Measurements from ENCODE around the gene PFN3. TPM values are rescaled to one million over a fixed set of nuclear protein-coding genes. Genes with fewer than 3 reads are reported as not detected.
A peak's percentile ranks its signal among the peaks of the same experiment; 100 is the strongest.

PFN3 gene
- total RNA-seq, 2 donors from 2014 or later, result not detected

GRCh38 chr5:177447066-177447610 is 46.7 kb upstream of the PFN3 start:
- no peak overlapping the region for H3K27ac ChIP-seq
- H3K4me1 ChIP-seq (ENCODE audit: control insufficient read depth in 1 of 2, low read depth in 2 of 2), result peaks cover 20 to 27% of the 10 kb centered on the region in 2 donors
- no peak for TF ChIP-seq CTCF (IDR thresholded peaks at IDR 0.05)
- ATAC-seq (ENCODE audit: insufficient number of reproducible peaks, low FRiP score, low read depth) (no peak), DNase-seq (ENCODE audit: low spot score) (no peak)
- peaks cover 4% of the 10 kb centered on the region for H3K36me3 ChIP-seq
- H3K4me3 ChIP-seq, result peak overlapping the region; percentile 83
- H3K27me3 ChIP-seq (replicated peaks; ENCODE audit: insufficient read depth), result no peaks in the 10 kb centered on the region
- no peaks in the 10 kb centered on the region for H3K9me3 ChIP-seq

- peak within 1 kb of the TSS; percentile 83 for H3K4me3 ChIP-seq
- peaks cover 11% of the 10 kb centered on the region for H3K36me3 ChIP-seq
- peaks cover 20 to 27% of the 10 kb centered on the region in 2 donors for H3K4me1 ChIP-seq (ENCODE audit: control insufficient read depth in 1 of 2, low read depth in 2 of 2)
- no peaks in the 10 kb centered on the region for H3K27me3 ChIP-seq (replicated peaks; ENCODE audit: insufficient read depth)
- no peak within 1 kb of the TSS for H3K27ac ChIP-seq
- no peak for DNase-seq (ENCODE audit: low spot score)
- TF ChIP-seq CTCF (IDR thresholded peaks at IDR 0.05), result no peak
- ATAC-seq (ENCODE audit: insufficient number of reproducible peaks, low FRiP score, low read depth), result peak; percentile 16
- no peaks in the 10 kb centered on the region for H3K9me3 ChIP-seq
Observed at GRCh38 chr5:177446200-177447065, 46.0 kb upstream of the PFN3 start, which contains the start of gene PRR7. Gene PRR7, plus strand, starts transcription at chr5:177446814. Its CDS starts 8,254 bp downstream, at chr5:177455068.

- no peak for TF ChIP-seq CTCF (IDR thresholded peaks at IDR 0.05)
- H3K27ac ChIP-seq, result no peak overlapping the region
- H3K9me3 ChIP-seq, result no peaks in the 10 kb centered on the region
- ATAC-seq (ENCODE audit: insufficient number of reproducible peaks, low FRiP score, low read depth) (no peak), DNase-seq (ENCODE audit: low spot score) (no peak)
- peaks cover 12% of the 10 kb centered on the region for H3K36me3 ChIP-seq
- H3K4me3 ChIP-seq, result peak overlapping the region; percentile 83
- peaks cover 20 to 27% of the 10 kb centered on the region in 2 donors for H3K4me1 ChIP-seq (ENCODE audit: control insufficient read depth in 1 of 2, low read depth in 2 of 2)
- no peaks in the 10 kb centered on the region for H3K27me3 ChIP-seq (replicated peaks; ENCODE audit: insufficient read depth)
Observed at GRCh38 chr5:177445917-177446199, 45.4 kb upstream of the PFN3 start.

GRCh38 chr5:177445052-177445916 is 44.8 kb upstream of the PFN3 start:
- Histone ChIP-seq H3K4me1 (ENCODE audit: control insufficient read depth in 1 of 2, low read depth in 2 of 2) (peaks cover 20 to 27% of the 10 kb centered on the region in 2 donors), H3K9me3 (no peaks in the 10 kb centered on the region), H3K36me3 (peaks cover 17% of the 10 kb centered on the region), H3K27ac (no peak overlapping the region), H3K4me3 (no peak overlapping the region), H3K27me3 (replicated peaks; ENCODE audit: insufficient read depth) (no peaks in the 10 kb centered on the region)
- no peak for DNase-seq (ENCODE audit: low spot score)
- no peak for TF ChIP-seq CTCF (IDR thresholded peaks at IDR 0.05)
- ATAC-seq (ENCODE audit: insufficient number of reproducible peaks, low FRiP score, low read depth), result no peak
